ENCODE measurements around the gene PDHB. TPM values are rescaled to one million over a fixed set of nuclear protein-coding genes. Genes with fewer than 3 reads are reported as not detected.
A peak's percentile ranks its signal among the peaks of the same experiment; 100 is the strongest.

The PDHB gene
- total RNA-seq, 2 donors from 2014 or later, result 111 to 181 TPM

DNA sequence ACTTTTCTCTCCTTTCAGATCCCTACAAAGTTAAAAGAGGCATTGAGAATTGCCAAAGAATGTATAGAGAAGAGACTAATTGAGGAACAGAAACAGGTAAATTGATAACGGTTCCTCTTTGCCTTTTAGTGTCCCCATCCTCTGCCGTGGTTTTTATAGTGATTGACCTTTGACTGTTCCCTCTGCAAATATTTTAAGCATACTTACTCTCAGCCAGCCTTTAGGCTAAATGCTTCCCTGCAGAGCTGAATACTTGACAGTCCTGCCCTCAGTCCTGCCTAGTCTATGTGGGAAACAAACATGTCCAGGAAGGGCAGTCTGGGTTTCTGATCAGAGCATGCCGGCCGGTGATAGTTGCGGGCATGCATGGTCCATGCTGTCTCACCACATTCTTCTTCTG, 24.7 kb downstream of the PDHB start:
- Histone ChIP-seq H3K36me3 (peaks cover 22% of the 10 kb centered on the region), H3K9me3 (no peaks in the 10 kb centered on the region), H3K4me1 (peaks cover 0 to 3% of the 10 kb centered on the region in 2 donors), H3K27ac (no peak overlapping the region), H3K27me3 (no peaks in the 10 kb centered on the region), H3K4me3 (no peak overlapping the region)
- TF ChIP-seq, protein P1, sequence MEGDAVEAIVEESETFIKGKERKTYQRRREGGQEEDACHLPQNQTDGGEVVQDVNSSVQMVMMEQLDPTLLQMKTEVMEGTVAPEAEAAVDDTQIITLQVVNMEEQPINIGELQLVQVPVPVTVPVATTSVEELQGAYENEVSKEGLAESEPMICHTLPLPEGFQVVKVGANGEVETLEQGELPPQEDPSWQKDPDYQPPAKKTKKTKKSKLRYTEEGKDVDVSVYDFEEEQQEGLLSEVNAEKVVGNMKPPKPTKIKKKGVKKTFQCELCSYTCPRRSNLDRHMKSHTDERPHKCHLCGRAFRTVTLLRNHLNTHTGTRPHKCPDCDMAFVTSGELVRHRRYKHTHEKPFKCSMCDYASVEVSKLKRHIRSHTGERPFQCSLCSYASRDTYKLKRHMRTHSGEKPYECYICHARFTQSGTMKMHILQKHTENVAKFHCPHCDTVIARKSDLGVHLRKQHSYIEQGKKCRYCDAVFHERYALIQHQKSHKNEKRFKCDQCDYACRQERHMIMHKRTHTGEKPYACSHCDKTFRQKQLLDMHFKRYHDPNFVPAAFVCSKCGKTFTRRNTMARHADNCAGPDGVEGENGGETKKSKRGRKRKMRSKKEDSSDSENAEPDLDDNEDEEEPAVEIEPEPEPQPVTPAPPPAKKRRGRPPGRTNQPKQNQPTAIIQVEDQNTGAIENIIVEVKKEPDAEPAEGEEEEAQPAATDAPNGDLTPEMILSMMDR (IDR thresholded peaks at IDR 0.05), result no peak
- DNase-seq (ENCODE audit: low spot score), result no peak

DNA sequence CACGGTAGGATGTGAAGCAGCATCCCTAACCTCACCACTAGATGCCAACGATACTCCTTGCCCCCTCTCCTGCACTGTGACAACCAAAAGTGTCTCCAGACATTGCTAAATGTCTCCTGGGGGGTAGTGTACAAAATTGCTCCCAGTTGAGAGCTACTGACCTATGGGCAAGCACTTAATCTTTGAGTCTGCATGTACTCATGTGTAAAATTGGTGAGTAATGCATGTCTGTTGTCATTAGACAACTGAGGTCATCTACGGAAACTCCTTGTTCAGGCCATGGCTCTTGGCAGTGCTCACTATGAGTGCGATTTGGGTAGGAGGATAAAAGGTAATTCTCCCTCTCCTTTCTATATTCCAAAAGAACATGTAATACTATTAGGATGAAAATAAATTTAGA, 29.2 kb downstream of the PDHB start:
- H3K4me1 ChIP-seq, result peaks cover 0 to 2% of the 10 kb centered on the region in 2 donors
- no peak overlapping the region for H3K4me3 ChIP-seq
- no peaks in the 10 kb centered on the region for H3K9me3 ChIP-seq
- peaks cover 27% of the 10 kb centered on the region for H3K36me3 ChIP-seq
- DNase-seq (ENCODE audit: low spot score), result no peak
- TF ChIP-seq, protein P1 (IDR thresholded peaks at IDR 0.05), result no peak
- no peak overlapping the region for H3K27ac ChIP-seq
- no peaks in the 10 kb centered on the region for H3K27me3 ChIP-seq

DNA sequence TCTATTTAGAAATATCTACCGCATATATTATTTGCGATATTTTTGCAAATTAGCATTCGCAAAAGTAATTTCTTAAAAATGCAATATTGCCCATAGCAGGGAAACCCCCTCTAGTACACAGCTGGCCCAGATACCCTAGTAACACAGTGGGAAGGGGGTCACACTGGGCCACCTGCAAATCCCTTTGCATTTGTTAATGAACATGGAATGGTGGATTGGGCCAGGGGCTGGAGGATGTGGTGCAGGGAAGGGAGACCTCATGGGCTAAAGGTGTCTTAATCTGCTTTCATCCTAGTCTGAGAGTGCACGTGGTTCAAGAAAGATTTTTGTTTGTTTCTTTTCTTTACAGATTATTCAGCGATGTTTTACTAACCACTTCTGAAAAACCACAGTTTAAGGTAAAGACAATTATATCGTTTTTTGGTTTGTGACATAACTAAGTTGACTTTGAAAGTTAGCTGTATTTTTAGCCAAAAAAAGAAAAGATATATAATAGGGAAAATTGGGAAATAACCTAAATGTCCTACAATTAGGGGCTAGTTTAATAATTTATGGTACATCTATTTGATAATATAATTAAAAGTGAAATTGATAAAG, 30.0 kb downstream of the PDHB start:
- peaks cover 28% of the 10 kb centered on the region for H3K36me3 ChIP-seq
- no peak overlapping the region for H3K4me3 ChIP-seq
- H3K27me3 ChIP-seq, result no peaks in the 10 kb centered on the region
- TF ChIP-seq, protein P1 (IDR thresholded peaks at IDR 0.05), result no peak
- H3K9me3 ChIP-seq, result no peaks in the 10 kb centered on the region
- H3K27ac ChIP-seq, result no peak overlapping the region
- H3K4me1 ChIP-seq, result peaks cover 0 to 8% of the 10 kb centered on the region in 2 donors
- DNase-seq (ENCODE audit: low spot score), result no peak

DNA sequence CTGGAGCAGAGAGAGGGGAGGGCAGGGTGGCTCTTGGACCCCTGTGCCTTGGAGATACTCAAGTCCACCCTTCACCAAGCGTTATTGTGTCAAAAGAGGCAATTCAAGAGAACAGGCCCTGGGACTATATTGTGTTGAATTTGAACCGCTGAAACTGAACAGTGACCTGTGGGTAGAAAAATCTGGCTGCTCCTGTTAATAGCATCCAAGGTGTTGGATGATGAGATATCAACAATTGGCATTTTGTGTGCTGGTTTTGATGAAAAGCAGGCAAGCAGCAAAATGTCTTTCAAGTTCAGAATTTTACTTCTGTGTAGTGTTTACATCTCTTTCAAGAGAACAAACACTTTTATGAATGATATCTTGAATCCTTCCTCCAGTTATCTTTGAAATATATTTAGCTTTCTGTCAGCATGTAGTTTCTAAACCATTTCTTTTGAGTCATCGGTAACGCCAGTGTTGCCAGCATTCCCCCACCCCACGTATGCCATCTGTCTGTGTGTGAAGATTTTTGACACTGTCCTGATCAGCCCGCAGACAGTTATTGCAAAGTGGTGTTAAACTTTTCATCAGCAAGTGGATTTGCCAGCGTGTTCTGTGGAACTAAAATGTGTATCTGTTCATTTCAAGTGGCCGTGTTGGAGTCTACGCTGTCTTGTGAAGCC, 34.8 kb downstream of the PDHB start:
- Histone ChIP-seq H3K4me1 (peaks cover 0 to 14% of the 10 kb centered on the region in 2 donors), H3K4me3 (no peak overlapping the region), H3K9me3 (no peaks in the 10 kb centered on the region), H3K27ac (peak overlapping the region; percentile 36 to 71), H3K27me3 (no peaks in the 10 kb centered on the region), H3K36me3 (peaks cover 54% of the 10 kb centered on the region)
- TF ChIP-seq, protein P1 (IDR thresholded peaks at IDR 0.05), result no peak
- DNase-seq (ENCODE audit: low spot score), result no peak

DNA sequence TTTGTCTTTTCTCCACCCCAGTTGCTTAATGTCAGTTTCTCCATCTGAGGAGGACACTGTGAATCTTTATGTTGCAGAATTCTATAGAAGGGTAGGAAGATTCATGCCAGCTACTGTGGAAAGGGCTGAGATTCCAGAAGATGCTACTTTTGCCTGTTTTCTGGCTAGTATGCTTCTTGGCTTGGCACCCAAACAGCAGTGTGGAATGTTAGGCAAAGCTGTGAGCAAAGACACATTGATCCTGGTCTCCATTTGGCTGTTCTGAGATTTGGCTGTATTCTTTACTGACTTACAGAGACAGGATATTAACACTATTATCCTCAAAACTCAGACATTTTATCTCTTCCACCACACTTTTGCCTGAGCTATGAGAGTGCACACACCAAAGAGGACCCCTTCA, 39.3 kb downstream of the PDHB start:
- DNase-seq (ENCODE audit: low spot score), result no peak
- Histone ChIP-seq H3K27ac (no peak overlapping the region), H3K27me3 (no peaks in the 10 kb centered on the region), H3K36me3 (peaks cover 34% of the 10 kb centered on the region), H3K4me1 (peaks cover 0 to 23% of the 10 kb centered on the region in 2 donors), H3K9me3 (no peaks in the 10 kb centered on the region), H3K4me3 (no peak overlapping the region)
- TF ChIP-seq, protein P1 (IDR thresholded peaks at IDR 0.05), result no peak
